Liver (tissue), 9 donors: ENCODE results near the gene TBC1D20. TPM values are rescaled to one million over a fixed set of nuclear protein-coding genes. Genes with fewer than 3 reads are reported as not detected.
"Not testable (repeated sequence)": the region's sequence is repeated elsewhere in the genome, so short reads cannot be mapped to it uniquely, and the experiment has no call there.

Experiments
- DNase-seq: peaks from one replicate; pipeline ENCODE4 v3.0.0-alpha.2; 2017; ENCODE audit warnings: low spot score
- H3K27ac ChIP-seq, 2 donors: one replicate each; pipeline ENCODE4 v1.7.0; 2013; ENCODE audit warnings: inconsistent platforms in 2 of 2, low read length in 2 of 2, control low read depth in 1 of 2, low read depth in 1 of 2, mild to moderate bottlenecking in 1 of 2
- H3K27me3 ChIP-seq, 4 donors: one replicate each; pipeline versions ENCODE4 v1.6.1 to v1.7.0; 2013; ENCODE audit warnings: low read length in 3 of 4, inconsistent platforms in 1 of 4, mild to moderate bottlenecking in 1 of 4, moderate library complexity in 1 of 4; ENCODE audit not compliant: control insufficient read depth in 4 of 4, insufficient read depth in 4 of 4
- H3K36me3 ChIP-seq, 4 donors: one replicate each; pipeline versions ENCODE4 v1.6.1 to v1.7.0; 2013; ENCODE audit warnings: low read length in 3 of 4, mild to moderate bottlenecking in 3 of 4, low read depth in 1 of 4, moderate library complexity in 1 of 4; ENCODE audit not compliant: control insufficient read depth in 4 of 4, insufficient read depth in 3 of 4
- H3K4me1 ChIP-seq, 4 donors: one replicate each; pipeline versions ENCODE4 v1.6.1 to v1.7.0; 2013; ENCODE audit warnings: low read length in 3 of 4, mild to moderate bottlenecking in 3 of 4, moderate library complexity in 1 of 4; ENCODE audit not compliant: control insufficient read depth in 4 of 4, insufficient read depth in 4 of 4
- H3K4me3 ChIP-seq, 3 donors: one replicate each; pipeline versions ENCODE4 v1.6.1 to v1.7.0; 2013; ENCODE audit warnings: low read length in 3 of 3, control low read depth in 1 of 3, low read depth in 1 of 3, mild to moderate bottlenecking in 1 of 3
- H3K9ac ChIP-seq, 2 donors: one replicate each; pipeline ENCODE4 v1.7.0; 2013; ENCODE audit warnings: low read length in 2 of 2, mild to moderate bottlenecking in 2 of 2, moderate library complexity in 2 of 2, control low read depth in 1 of 2, low read depth in 1 of 2
- H3K9me3 ChIP-seq, 4 donors: one replicate each; pipeline versions ENCODE4 v1.6.1 to v1.7.0; 2013; ENCODE audit warnings: low read length in 3 of 4; ENCODE audit not compliant: control insufficient read depth in 4 of 4
- EGR1 ChIP-seq, 2 donors: IDR thresholded peaks; 2 replicates each; pipeline ENCODE4 v1.6.1; 2016 to 2018; ENCODE audit warnings: antibody characterized with exemption in 2 of 2, low read depth in 2 of 2
- FOXA1 ChIP-seq: IDR thresholded peaks from 2 replicates; pipeline ENCODE4 v1.6.1; 2016; ENCODE audit warnings: antibody characterized with exemption
- FOXA2 ChIP-seq: IDR thresholded peaks from 2 replicates; pipeline ENCODE4 v1.6.1; 2016; ENCODE audit warnings: antibody characterized with exemption
- HNF4A ChIP-seq, 2 donors: conservative IDR thresholded peaks; 2 replicates each; pipeline ENCODE4 v1.6.1; 2016; ENCODE audit warnings: antibody characterized with exemption in 2 of 2, mild to moderate bottlenecking in 2 of 2
- HNF4G ChIP-seq: IDR thresholded peaks from 2 replicates; pipeline ENCODE4 v1.6.1; 2016; ENCODE audit warnings: antibody characterized with exemption
- JUND ChIP-seq, 2 donors: IDR thresholded peaks; 2 replicates each; pipeline ENCODE4 v1.6.1; 2016; ENCODE audit warnings: antibody characterized with exemption in 2 of 2
- NR2F2 ChIP-seq: IDR thresholded peaks from 2 replicates; pipeline ENCODE4 v1.6.1; 2016; ENCODE audit warnings: antibody characterized with exemption
- RAD21 ChIP-seq, 2 donors: IDR thresholded peaks; 2 replicates each; pipeline ENCODE4 v1.6.1; 2016; ENCODE audit warnings: antibody characterized with exemption in 2 of 2, mild to moderate bottlenecking in 2 of 2
- REST ChIP-seq: IDR thresholded peaks from 2 replicates; pipeline ENCODE4 v1.6.1; 2016; ENCODE audit warnings: antibody characterized with exemption, mild to moderate bottlenecking
- RXRA ChIP-seq, 2 donors: IDR thresholded peaks; 2 replicates each; pipeline ENCODE4 v1.6.1; 2017 to 2018; ENCODE audit warnings: antibody characterized with exemption in 2 of 2, mild to moderate bottlenecking in 1 of 2
- SP1 ChIP-seq: IDR thresholded peaks from 2 replicates; pipeline ENCODE4 v1.6.1; 2018; ENCODE audit warnings: antibody characterized with exemption, mild to moderate bottlenecking
- YY1 ChIP-seq: IDR thresholded peaks from 2 replicates; pipeline ENCODE4 v1.6.1; 2016; ENCODE audit warnings: antibody characterized with exemption, mild to moderate bottlenecking
- WGBS: extraction: QIAGEN DNeasy Blood & Tissue Kit; methylation state at CpG from one replicate; pipeline ENCODE4 v1.1.7; 2013; 5-methylcytosine and 5-hydroxymethylcytosine counted together
- polyA plus RNA-seq, 2 donors: library from polyadenylated mRNA; stranded (reverse) in 1 of 2; unstranded in 1 of 2; fragments of 200-250 nt in 1 of 2; fragments of >200 nt in 1 of 2; fragmentation: Nextera tagmentation in 1 of 2; extraction: Ambion mirVana in 1 of 2; gene quantifications; one replicate each; pipeline versions ENCODE4 v1.2.1 to v1.2.3, GENCODE V29; 2013 to 2015
- total RNA-seq, 2 donors: library from RNA; depleted of rRNA; stranded (reverse); fragments of >200 nt; gene quantifications; one replicate each; pipeline ENCODE4 v1.2.3, GENCODE V29; 2014
- TF ChIP-seq, protein P1 (sequence below): fragments of 150-350 bp; IDR thresholded peaks from 2 replicates; pipeline ENCODE4 v1.5.1; 2017; ENCODE audit warnings: improper control_type of control experiment, low read depth, low read length; ENCODE audit not compliant: missing input control
- TF ChIP-seq, protein P2 (sequence below): IDR thresholded peaks from 2 replicates; pipeline ENCODE4 v1.6.1; 2016; ENCODE audit warnings: antibody characterized with exemption
- donor health status: healthy.
- donor health status: healthy.
- donor health status: healthy.
- donor health status: healthy.
- donor health status: healthy.

The TBC1D20 gene
- 10 to 100 TPM; 14.4 to 18.9 TPM for total RNA-seq
- polyA plus RNA-seq, result 1 to 10 TPM; 8.7 to 9.4 TPM

- TF ChIP-seq JUND (IDR thresholded peaks at IDR 0.05), result no peak
- TF ChIP-seq YY1, result peak; percentile 13
- TF ChIP-seq EGR1 (IDR thresholded peaks at IDR 0.05; ENCODE audit: low read depth in 2 of 2), result peak; percentile 89 to 97
- TF ChIP-seq RXRA (IDR thresholded peaks at IDR 0.05), result no peak
- TF ChIP-seq FOXA2, result no peak
- no peak for TF ChIP-seq FOXA1
- TF ChIP-seq, protein P1, sequence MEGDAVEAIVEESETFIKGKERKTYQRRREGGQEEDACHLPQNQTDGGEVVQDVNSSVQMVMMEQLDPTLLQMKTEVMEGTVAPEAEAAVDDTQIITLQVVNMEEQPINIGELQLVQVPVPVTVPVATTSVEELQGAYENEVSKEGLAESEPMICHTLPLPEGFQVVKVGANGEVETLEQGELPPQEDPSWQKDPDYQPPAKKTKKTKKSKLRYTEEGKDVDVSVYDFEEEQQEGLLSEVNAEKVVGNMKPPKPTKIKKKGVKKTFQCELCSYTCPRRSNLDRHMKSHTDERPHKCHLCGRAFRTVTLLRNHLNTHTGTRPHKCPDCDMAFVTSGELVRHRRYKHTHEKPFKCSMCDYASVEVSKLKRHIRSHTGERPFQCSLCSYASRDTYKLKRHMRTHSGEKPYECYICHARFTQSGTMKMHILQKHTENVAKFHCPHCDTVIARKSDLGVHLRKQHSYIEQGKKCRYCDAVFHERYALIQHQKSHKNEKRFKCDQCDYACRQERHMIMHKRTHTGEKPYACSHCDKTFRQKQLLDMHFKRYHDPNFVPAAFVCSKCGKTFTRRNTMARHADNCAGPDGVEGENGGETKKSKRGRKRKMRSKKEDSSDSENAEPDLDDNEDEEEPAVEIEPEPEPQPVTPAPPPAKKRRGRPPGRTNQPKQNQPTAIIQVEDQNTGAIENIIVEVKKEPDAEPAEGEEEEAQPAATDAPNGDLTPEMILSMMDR, result peak; percentile 1
- TF ChIP-seq REST, result peak; percentile 23
- TF ChIP-seq RAD21 (IDR thresholded peaks at IDR 0.05), result peak; percentile 22 to 33
- peak; percentile 19 for TF ChIP-seq SP1
- Histone ChIP-seq H3K36me3 (no peaks in the 10 kb centered on the region), H3K9ac (peak within 1 kb of the TSS; percentile 61 to 84), H3K4me1 (peaks cover 0 to 23% (median 16%) of the 10 kb centered on the region in 4 donors), H3K27me3 (no peaks in the 10 kb centered on the region), H3K9me3 (peaks cover 0 to under 1% (median 0%) of the 10 kb centered on the region in 4 donors), H3K27ac (peak within 1 kb of the TSS; percentile 86 to 87), H3K4me3 (peak within 1 kb of the TSS; percentile 51 to 99 (median 66))
- WGBS, result 1% methylated on average over 80 of the region's 80 CpGs
- DNase-seq, result peak; percentile 85
Measured at GRCh38 chr20:462199-462991, at the start of gene TBC1D20. Gene TBC1D20 (minus strand): TSS chr20:462533. CDS start chr20:462405, 128 bp downstream.

DNA sequence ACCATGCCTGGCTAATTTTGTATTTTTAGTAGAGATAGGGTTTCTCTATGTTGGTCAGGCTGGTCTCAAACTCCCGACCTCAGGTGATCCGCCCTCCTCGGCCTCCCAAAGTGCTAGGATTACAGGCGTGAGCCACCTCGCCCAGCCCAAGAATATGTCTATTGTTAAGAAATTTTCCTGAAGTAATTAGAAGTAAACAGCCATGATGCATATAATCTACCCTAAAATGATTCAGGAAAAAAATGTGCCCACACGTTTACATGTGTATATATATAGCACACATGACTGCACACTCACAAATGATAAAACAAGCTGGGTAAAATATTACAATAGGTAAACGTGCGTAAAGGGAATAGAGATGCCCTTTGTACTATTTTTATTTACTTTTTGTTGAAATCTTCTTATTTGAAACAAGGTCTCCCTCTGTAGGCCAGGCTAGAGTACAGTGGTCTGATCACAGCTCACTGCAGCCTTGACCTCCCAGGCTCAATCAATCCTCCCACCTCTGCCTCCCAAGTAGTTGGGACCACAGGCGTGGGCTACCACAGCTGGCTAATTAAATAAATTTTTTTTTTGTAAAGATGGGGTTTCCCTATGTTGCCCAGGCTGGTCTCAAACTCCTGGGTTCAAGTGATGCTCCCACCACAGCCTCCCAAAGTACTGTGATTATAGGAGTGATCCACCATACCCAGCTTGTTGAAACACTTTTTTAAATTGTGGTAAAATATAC is 48.2 kb upstream of the TBC1D20 start:
- DNase-seq, result not testable (repeated sequence)

More for the DNA sequence above, 48.2 kb upstream of the TBC1D20 start:
- not testable (repeated sequence) for H3K4me3 ChIP-seq, H3K9ac ChIP-seq, H3K27me3 ChIP-seq, H3K9me3 ChIP-seq
- TF ChIP-seq NR2F2, result peak; percentile 53
- TF ChIP-seq SP1, result peak; percentile 75
- TF ChIP-seq, protein P2, sequence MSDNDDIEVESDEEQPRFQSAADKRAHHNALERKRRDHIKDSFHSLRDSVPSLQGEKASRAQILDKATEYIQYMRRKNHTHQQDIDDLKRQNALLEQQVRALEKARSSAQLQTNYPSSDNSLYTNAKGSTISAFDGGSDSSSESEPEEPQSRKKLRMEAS, result peak; percentile 26
- peak; percentile 76 for TF ChIP-seq HNF4G
- TF ChIP-seq RXRA (IDR thresholded peaks at IDR 0.05), result peak; percentile 68 to 69
- TF ChIP-seq RAD21 (IDR thresholded peaks at IDR 0.05), result peak; percentile 68 to 77
- peak; percentile 38 for TF ChIP-seq FOXA1
- TF ChIP-seq JUND (IDR thresholded peaks at IDR 0.05), result peak; percentile 28 to 38
- TF ChIP-seq, protein P1, result peak; percentile 43
- peak; percentile 90 to 94 for TF ChIP-seq HNF4A (conservative IDR thresholded peaks at IDR 0.05)
- peak; percentile 54 for TF ChIP-seq FOXA2
- H3K27ac ChIP-seq, result peak overlapping the region in 1 of 2 donors; percentile 20
- H3K36me3 ChIP-seq, result peaks cover 0 to 13% (median 3%) of the 10 kb centered on the region in 4 donors
- H3K4me1 ChIP-seq, result peaks cover 11 to 31% (median 26%) of the 10 kb centered on the region in 4 donors
- WGBS, result 59% methylated on average over 9 of the region's 9 CpGs
